H9 (cell line): ENCODE data around the gene PAAF1. TPM values are rescaled to one million over a fixed set of nuclear protein-coding genes. Genes with fewer than 3 reads are reported as not detected.

Experiments
- DNase-seq: peaks from one replicate; pipeline ENCODE4 v3.0.0-alpha.2; 2017
- H2AFZ ChIP-seq: one replicate; pipeline ENCODE4 v1.6.1; 2013; ENCODE audit warnings: mild to moderate bottlenecking, low read length, control low read depth, moderate library complexity
- H2AK5ac ChIP-seq: 2 replicates; pipeline ENCODE4 v1.6.1; 2013; ENCODE audit warnings: low read length, control low read depth, mixed read lengths; ENCODE audit not compliant: insufficient read length
- H2BK120ac ChIP-seq: one replicate; pipeline ENCODE4 v1.6.1; 2013; ENCODE audit warnings: low read depth, mild to moderate bottlenecking, low read length, control low read depth, inconsistent platforms; ENCODE audit not compliant: poor library complexity, severe bottlenecking
- H2BK12ac ChIP-seq: 2 replicates; pipeline ENCODE4 v1.6.1; 2013; ENCODE audit warnings: low read length, control low read depth, mixed read lengths, low read depth; ENCODE audit not compliant: insufficient read length
- H2BK15ac ChIP-seq: 2 replicates; pipeline ENCODE4 v1.6.1; 2013; ENCODE audit warnings: low read depth, low read length, control low read depth
- H2BK20ac ChIP-seq: one replicate; pipeline ENCODE4 v1.6.1; 2013; ENCODE audit warnings: low read depth, mild to moderate bottlenecking, low read length, control low read depth, inconsistent platforms; ENCODE audit not compliant: poor library complexity, severe bottlenecking
- H2BK5ac ChIP-seq: 2 replicates; pipeline ENCODE4 v1.6.1; 2013; ENCODE audit warnings: low read length, control low read depth, mixed read lengths; ENCODE audit not compliant: insufficient read length
- H3K14ac ChIP-seq: 2 replicates; pipeline ENCODE4 v1.6.1; 2013; ENCODE audit warnings: low read length, control low read depth; ENCODE audit not compliant: insufficient read depth
- H3K18ac ChIP-seq: 2 replicates; pipeline ENCODE4 v1.6.1; 2013; ENCODE audit warnings: low read depth, mild to moderate bottlenecking, mixed read lengths, low read length, control low read depth; ENCODE audit not compliant: insufficient read length
- H3K23ac ChIP-seq: 2 replicates; pipeline ENCODE4 v1.6.1; 2013; ENCODE audit warnings: low read length, control low read depth, mixed read lengths, low read depth; ENCODE audit not compliant: insufficient read length
- H3K23me2 ChIP-seq: 2 replicates; pipeline ENCODE4 v1.6.1; 2013; ENCODE audit warnings: low read depth, mild to moderate bottlenecking, mixed read lengths, low read length, control low read depth; ENCODE audit not compliant: insufficient read length, poor library complexity, severe bottlenecking
- H3K27ac ChIP-seq: 2 replicates; pipeline ENCODE4 v1.5.1; 2013; ENCODE audit warnings: low read length, control low read depth, mixed read lengths, low read depth; ENCODE audit not compliant: insufficient read length
- H3K27me3 ChIP-seq: 2 replicates; pipeline ENCODE4 v1.6.1; 2013; ENCODE audit warnings: low read length, control low read depth, inconsistent platforms; ENCODE audit not compliant: insufficient read depth
- H3K4ac ChIP-seq: 2 replicates; pipeline ENCODE4 v1.6.1; 2013; ENCODE audit warnings: low read depth, mild to moderate bottlenecking, control low read depth, inconsistent platforms, low read length, moderate library complexity
- H3K4me1 ChIP-seq: 2 replicates; pipeline ENCODE4 v1.6.1; 2013; ENCODE audit warnings: low read length, control low read depth, inconsistent platforms; ENCODE audit not compliant: insufficient read depth
- H3K4me2 ChIP-seq: 2 replicates; pipeline ENCODE4 v1.6.1; 2013; ENCODE audit warnings: low read length, control low read depth, mixed read lengths; ENCODE audit not compliant: insufficient read length, insufficient read depth
- H3K56ac ChIP-seq: 2 replicates; pipeline ENCODE4 v1.6.1; 2013; ENCODE audit warnings: low read depth, mild to moderate bottlenecking, mixed read lengths, low read length, control low read depth; ENCODE audit not compliant: insufficient read length
- H3K79me1 ChIP-seq: 2 replicates; pipeline ENCODE4 v1.6.1; 2013; ENCODE audit warnings: low read depth, mild to moderate bottlenecking, moderate library complexity, low read length, control low read depth, inconsistent platforms; ENCODE audit not compliant: insufficient read depth, poor library complexity, severe bottlenecking
- H3K79me2 ChIP-seq: 2 replicates; pipeline ENCODE4 v1.6.1; 2013; ENCODE audit warnings: low read length, control low read depth, inconsistent platforms; ENCODE audit not compliant: insufficient read depth
- H3K9ac ChIP-seq: 2 replicates; pipeline ENCODE4 v1.6.1; 2013; ENCODE audit warnings: low read length, control low read depth, mixed read lengths; ENCODE audit not compliant: insufficient read length; ENCODE audit errors: extremely low read depth
- H3K9me3 ChIP-seq: one replicate; pipeline ENCODE4 v1.6.1; 2013; ENCODE audit warnings: low read depth, low read length, inconsistent platforms; ENCODE audit not compliant: control insufficient read depth
- H3T11ph ChIP-seq: one replicate; pipeline ENCODE4 v1.6.1; 2013; ENCODE audit warnings: mild to moderate bottlenecking, low read length, control low read depth, inconsistent platforms
- H4K20me1 ChIP-seq: one replicate; pipeline ENCODE4 v1.6.1; 2013; ENCODE audit not compliant: control insufficient read depth, insufficient read length, insufficient read depth
- H4K5ac ChIP-seq: 2 replicates; pipeline ENCODE4 v1.6.1; 2013; ENCODE audit warnings: low read depth, mild to moderate bottlenecking, mixed read lengths, low read length, control low read depth; ENCODE audit not compliant: insufficient read length
- H4K8ac ChIP-seq: replicated peaks from 2 replicates; pipeline ENCODE4 v1.6.1; 2013; ENCODE audit warnings: low read length, control low read depth, mixed read lengths, low read depth; ENCODE audit not compliant: insufficient read length
- H4K91ac ChIP-seq: 2 replicates; pipeline ENCODE4 v1.6.1; 2013; ENCODE audit warnings: low read depth, mild to moderate bottlenecking, moderate library complexity, mixed read lengths, low read length, control low read depth; ENCODE audit not compliant: insufficient read length
- H3K27ac Mint-ChIP-seq, 3 experiments: 2 replicates in 2 of 3; 3 replicates in 1 of 3; pipeline ENCODE4 v1.8.0; 2020 to 2021; ENCODE audit warnings: mixed read lengths in 3 of 3, mild to moderate bottlenecking in 1 of 3, moderate library complexity in 1 of 3
- H3K27me3 Mint-ChIP-seq: 2 replicates; pipeline ENCODE4 v1.8.0; 2021; ENCODE audit warnings: low read depth, mild to moderate bottlenecking, moderate library complexity, mixed read lengths
- H3K36me3 Mint-ChIP-seq, 3 experiments: 2 replicates in 2 of 3; 3 replicates in 1 of 3; pipeline ENCODE4 v1.8.0; 2020 to 2021; ENCODE audit warnings: low read depth in 3 of 3, mixed read lengths in 3 of 3; ENCODE audit not compliant: insufficient read depth in 1 of 3
- H3K4me1 Mint-ChIP-seq, 2 experiments: 2 replicates each; pipeline ENCODE4 v1.8.0; 2020; ENCODE audit warnings: mixed read lengths in 2 of 2
- H3K4me3 Mint-ChIP-seq, 2 experiments: 2 replicates in 1 of 2; 3 replicates in 1 of 2; pipeline ENCODE4 v1.8.0; 2020 to 2021; ENCODE audit warnings: mild to moderate bottlenecking in 2 of 2, mixed read lengths in 2 of 2, moderate library complexity in 1 of 2
- H3K9me3 Mint-ChIP-seq, 2 experiments: 2 replicates in 1 of 2; 3 replicates in 1 of 2; pipeline ENCODE4 v1.8.0; 2020; ENCODE audit warnings: mild to moderate bottlenecking in 2 of 2, mixed read lengths in 2 of 2, moderate library complexity in 1 of 2
- CTCF ChIP-seq: fragments of 200-600 bp; sonication (generic); conservative IDR thresholded peaks from 3 replicates; pipeline ENCODE4 v1.8.0; 2021; ENCODE audit warnings: antibody characterized with exemption, mild to moderate bottlenecking
- WGBS: extraction: QIAGEN DNeasy Blood & Tissue Kit; methylation state at CpG from one replicate; pipeline ENCODE4 v1.1.7; 2013; ENCODE audit warnings: missing lambda C conversion rate, low lambda C conversion rate, mixed read lengths; ENCODE audit not compliant: insufficient read length; ENCODE audit errors: extremely low coverage; 5-methylcytosine and 5-hydroxymethylcytosine counted together
- total RNA-seq: library from RNA; stranded (reverse); gene quantifications from 2 replicates; pipeline ENCODE4 v1.2.1, GENCODE V29; 2021

Gene PAAF1
- total RNA-seq, 1 experiment from 2014 or later: 24.3 TPM

DNA sequence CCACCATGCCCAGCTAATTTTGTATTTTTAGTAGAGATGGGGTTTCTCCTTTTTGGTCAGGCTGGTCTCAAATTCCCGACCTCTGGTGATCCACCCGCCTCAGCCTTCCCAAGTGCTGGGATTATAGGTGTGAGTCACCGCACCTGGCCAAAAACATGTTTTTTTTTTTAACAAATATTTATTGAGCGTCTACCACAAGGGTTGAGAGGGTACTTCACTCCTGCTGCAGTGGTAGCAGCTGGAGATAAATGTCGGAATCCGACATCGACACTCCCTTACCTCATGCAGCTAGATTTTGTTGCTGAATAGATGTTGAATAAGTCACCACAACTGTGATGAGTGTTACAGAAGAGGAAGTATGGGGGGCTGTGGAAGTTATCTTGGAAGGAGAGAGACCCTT lies 75.0 kb downstream of the PAAF1 start:
- H4K91ac ChIP-seq: no peak overlapping the region
- no peak overlapping the region for H3K14ac ChIP-seq
- H2BK5ac ChIP-seq: no peak overlapping the region
- no peak overlapping the region for H2BK12ac ChIP-seq
- no peaks in the 10 kb centered on the region for H3K79me1 ChIP-seq
- no peak overlapping the region for H2BK20ac ChIP-seq
- no peak for TF ChIP-seq CTCF
- WGBS: no CpG with 5 or more reads among the region's 7 CpGs
- H3K23ac ChIP-seq: no peak overlapping the region
- no peaks in the 10 kb centered on the region for H3K27me3 ChIP-seq
- no peak overlapping the region for H3K4me3 Mint-ChIP-seq
- H2AK5ac ChIP-seq: no peak overlapping the region
- peaks cover 1 to 6% of the 10 kb centered on the region in 2 experiments; a peak in 1 of 4 replicates for H3K4me1 Mint-ChIP-seq
- no peaks in the 10 kb centered on the region for H3K79me2 ChIP-seq
- H3K9ac ChIP-seq: no peak overlapping the region
- H3K27ac Mint-ChIP-seq: no peak overlapping the region
- H3K9me3 Mint-ChIP-seq: peaks cover 5 to 7% of the 10 kb centered on the region in 2 experiments
- H3T11ph ChIP-seq: no peak overlapping the region
- no peak overlapping the region for H3K4me2 ChIP-seq
- H3K9me3 ChIP-seq: peaks cover 7% of the 10 kb centered on the region
- H3K27me3 Mint-ChIP-seq: peaks cover 2% of the 10 kb centered on the region; the same call in 1 of the 2 replicates
- no peak overlapping the region for H2BK120ac ChIP-seq
- no peaks in the 10 kb centered on the region for H3K23me2 ChIP-seq
- H3K4me1 ChIP-seq: no peaks in the 10 kb centered on the region
- no peak overlapping the region for H3K18ac ChIP-seq
- no peak overlapping the region for H3K56ac ChIP-seq
- no peak overlapping the region for H3K4ac ChIP-seq
- H3K36me3 Mint-ChIP-seq: peaks cover 1 to 7% (median 1%) of the 10 kb centered on the region in 3 experiments; a peak in 5 of 7 replicates
- no peak overlapping the region for H4K8ac ChIP-seq
- no peak overlapping the region for H2BK15ac ChIP-seq
- no peaks in the 10 kb centered on the region for H4K20me1 ChIP-seq
- no peak overlapping the region for H4K5ac ChIP-seq
- H2AFZ ChIP-seq: no peak overlapping the region
- DNase-seq: no peak
- H3K27ac ChIP-seq: no peak overlapping the region
